Stimulated activated CD8-positive, alpha-beta memory T cell treated with anti-CD3 and anti-CD28 coated beads, Interleukin-15, amount 100 ng/mL, for 1 hour (primary cell): Measurements from ENCODE around the gene KLRC1.
"Not testable (repeated sequence)": the region's sequence is repeated elsewhere in the genome, so short reads cannot be mapped to it uniquely, and the experiment has no call there.

Source experiments
- DNase-seq: peaks from one replicate; pipeline ENCODE4 v3.0.0-alpha.2; 2020; ENCODE audit warnings: low read depth

Gene KLRC1

DNA sequence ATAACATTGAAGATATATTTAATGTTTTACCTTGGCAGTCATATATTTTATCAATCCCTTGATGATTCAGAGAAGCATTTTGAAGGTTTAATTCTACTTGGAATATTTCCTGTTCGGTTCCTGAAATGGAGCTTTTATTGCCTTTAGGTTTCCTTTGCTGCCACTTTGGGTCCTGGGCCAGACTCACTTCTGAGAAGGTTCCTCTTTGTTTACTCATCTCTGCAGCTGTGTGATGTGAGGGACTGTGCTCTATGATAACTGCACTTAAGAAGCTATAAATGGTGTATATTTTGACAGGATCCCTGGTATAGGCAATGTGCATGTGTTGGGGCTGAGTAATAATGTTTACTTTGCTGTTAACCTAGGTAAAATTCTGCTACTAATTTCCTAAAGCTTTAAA is 32.8 kb downstream of the KLRC1 start, which contains the start of gene KLRC3:
KLRC3 (minus strand) TSS at position 262 of the 400 bp plus-strand sequence; CDS start at position 217, 45 bp downstream.
- not testable (repeated sequence) for DNase-seq

DNA sequence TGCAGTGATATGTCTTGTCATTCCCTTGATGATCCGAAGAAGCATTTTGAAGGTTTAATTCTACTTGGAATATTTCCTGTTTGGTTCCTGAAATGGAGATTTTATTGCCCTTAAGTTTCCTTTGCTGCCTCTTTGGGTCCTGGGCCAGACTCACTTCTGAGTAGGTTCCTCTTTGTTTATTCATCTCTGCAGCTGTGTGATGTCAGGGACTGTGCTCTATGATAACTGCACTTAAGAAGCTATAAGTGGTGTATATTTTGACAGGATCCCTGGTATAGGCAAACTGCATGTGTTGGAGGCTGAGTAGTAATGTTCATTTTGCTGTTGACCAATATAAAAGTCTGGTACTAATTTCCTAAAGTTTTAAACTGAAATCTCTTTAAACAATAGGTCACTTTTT is 43.8 kb downstream of the KLRC1 start, which contains the start of gene KLRC4:
KLRC4 (minus strand) TSS at position 366 of the 400 bp plus-strand sequence; CDS start at position 184, 182 bp downstream.
- no peak for DNase-seq

DNA sequence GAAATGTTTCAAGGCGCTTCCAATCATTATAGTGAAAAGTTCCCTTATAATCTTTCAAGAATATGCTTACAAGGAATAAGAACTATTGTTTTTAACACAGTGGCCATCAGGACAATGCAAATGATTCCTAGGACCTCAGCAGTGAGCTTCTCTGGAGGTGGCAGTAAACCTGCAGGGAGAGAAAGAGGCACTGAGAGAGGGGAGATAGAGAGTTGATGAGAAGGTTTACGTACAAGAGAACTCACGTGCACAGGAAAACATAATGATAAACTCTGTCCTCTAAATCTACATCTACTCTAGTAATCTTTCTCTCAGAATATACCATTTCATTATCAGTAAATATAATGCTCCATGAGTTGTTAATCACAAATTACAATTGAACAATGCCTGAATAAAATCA is 44.3 kb downstream of the KLRC1 start:
- DNase-seq: no peak

DNA sequence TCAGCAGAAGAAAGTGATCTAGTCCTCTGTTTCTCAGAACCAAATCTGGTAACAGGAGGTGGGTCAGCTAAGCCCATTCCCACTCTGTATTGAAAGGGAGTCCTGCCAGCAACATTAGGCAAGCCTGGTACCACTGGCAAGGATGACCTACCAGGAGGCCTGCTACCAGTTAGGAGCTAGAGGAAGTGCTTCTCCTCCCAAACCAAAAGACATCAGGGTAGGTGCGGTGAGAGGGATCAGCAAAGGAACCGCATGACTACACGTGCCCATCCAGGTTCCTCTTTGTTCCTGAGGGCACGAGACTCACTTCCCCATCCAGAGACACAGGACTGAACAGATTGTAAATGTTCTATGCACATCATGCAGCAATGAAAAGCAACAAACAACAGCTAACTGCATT is 46.5 kb downstream of the KLRC1 start:
- no peak for DNase-seq

DNA sequence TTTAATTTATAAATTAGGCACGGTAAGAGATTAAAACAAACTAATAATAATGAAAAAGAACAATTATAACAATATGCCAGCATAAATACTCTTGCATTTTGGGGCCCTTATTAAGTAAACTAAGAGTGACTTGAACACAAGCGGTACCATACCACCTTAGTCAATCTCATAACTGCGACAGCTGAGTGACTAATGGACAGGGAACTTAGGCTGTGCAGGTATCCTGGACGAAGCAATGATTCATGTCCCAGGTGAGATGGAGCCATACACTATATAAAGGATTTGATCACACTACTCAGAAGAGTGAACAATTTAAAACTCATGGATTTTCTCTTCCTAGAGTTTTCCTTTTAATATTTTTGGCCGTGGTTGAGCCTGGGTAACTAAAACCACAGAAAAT is 47.9 kb downstream of the KLRC1 start:
- no peak for DNase-seq

DNA sequence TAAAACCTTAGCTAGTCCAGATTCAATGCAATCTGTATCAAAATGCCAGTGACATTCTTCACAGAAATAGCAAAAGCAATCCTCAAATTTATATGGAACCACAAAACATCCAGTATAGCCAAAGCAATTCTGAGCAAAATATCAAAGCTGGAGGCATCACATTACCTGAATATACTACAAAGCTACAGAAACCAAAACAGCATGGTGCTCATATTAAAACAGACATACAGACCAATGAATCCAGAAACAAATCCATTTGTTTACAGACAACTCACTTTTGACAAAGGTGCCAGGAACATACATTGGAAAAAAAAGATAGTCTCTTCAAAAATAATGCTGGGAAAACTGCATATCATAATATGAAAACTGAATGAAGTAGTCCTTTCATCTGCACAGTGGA is 48.4 kb downstream of the KLRC1 start:
- DNase-seq: no peak

DNA sequence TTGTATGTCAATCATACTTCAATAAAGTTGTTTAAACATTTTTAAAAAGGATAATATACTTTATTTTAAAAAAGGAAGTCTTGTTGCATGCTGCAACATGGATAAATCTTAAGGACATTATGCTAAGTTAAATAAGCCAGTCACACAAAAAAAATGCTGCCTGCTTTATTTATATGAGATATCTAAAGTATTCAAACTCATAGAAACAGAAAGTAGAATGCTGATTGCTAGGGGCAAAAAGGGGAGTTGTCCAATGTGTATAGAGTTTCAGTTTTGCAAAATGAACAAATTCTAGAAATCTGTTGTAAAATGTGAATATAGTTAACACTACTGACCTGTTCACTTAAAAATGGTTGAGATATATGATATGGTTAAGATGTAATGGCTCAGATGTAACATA is 52.3 kb downstream of the KLRC1 start:
- DNase-seq: no peak

DNA sequence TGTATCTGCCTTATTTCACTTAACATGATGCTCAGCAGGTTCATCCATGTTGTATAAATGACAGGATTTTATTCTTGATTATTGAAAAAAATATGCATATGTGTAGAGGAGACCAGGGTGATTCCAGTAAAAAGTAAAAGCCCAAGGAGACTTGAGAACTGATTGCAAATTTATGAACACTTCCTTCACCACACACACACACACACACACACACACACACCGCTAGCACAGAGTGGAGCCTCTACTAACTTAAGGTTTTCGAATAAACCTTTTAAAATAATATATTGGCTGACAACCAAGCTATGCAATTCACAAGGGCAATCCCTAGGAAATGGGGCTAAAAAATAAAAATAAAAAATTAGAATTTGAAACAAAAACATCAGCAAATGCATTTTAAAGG is 55.0 kb downstream of the KLRC1 start:
- DNase-seq: no peak

DNA sequence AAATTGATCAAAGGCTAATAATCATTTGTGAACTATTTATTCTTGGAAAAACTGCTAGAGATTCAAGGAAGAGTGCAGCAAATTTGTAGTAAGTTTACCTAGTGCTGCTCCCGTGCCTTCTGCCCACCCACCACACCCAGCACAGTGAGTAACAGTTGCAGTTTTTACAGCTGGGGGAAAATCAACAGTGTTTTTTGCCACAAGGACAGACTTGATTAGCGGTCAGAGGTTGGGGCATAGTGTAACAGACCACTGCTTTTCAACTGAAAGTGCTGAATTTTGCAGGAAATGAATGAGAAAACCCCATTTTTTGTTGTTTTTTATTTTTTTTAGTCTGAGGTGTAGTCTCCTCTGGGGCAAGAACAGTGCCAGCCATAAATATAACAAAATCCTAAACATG is 55.9 kb downstream of the KLRC1 start:
- no peak for DNase-seq

DNA sequence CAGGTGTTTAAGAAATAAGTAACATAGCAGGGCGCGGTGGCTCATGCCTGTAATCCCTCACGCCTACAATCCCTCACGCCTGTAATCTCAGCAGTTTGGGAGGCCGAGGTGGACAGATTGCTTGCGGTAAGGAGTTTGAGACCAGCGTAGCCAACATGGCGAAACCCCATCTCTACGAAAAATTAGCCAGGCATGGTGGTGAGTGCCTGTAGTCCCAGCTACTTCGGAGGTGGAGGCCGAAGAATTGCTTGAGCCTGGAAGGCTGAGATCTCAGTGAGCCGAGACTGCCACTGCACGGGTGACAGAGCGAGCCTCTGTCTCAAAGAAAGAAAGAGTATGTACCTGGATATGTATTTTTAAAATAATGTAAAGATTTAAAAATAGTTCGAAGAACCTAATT is 57.0 kb downstream of the KLRC1 start:
- DNase-seq: not testable (repeated sequence)
